ENCODE data around the gene GPR148. TPM values are rescaled to one million over a fixed set of nuclear protein-coding genes. Genes with fewer than 3 reads are reported as not detected.
A peak's percentile ranks its signal among the peaks of the same experiment; 100 is the strongest.

The GPR148 gene
- total and polyA plus RNA-seq, 2 experiments from 2014 or later = 0.16 TPM; not detected in 1

- Histone ChIP-seq H4K20me1 (replicated peaks; ENCODE audit: insufficient read depth) (no peaks in the 10 kb centered on the region; the same call in none of the 2 replicates), H3K9me2 (ENCODE audit: insufficient read depth) (no peaks in the 10 kb centered on the region), H3F3A (replicated peaks; ENCODE audit: low read depth) (no peaks in the 10 kb centered on the region), H2AFZ (peak overlapping the region; percentile 78; the same call in 1 of the 2 replicates), H3K4me3 (peak overlapping the region; percentile 74), H3K27me3 (ENCODE audit: insufficient read depth) (peaks cover 42% of the 10 kb centered on the region), H3K27ac (ENCODE audit: low read depth) (no peak overlapping the region), H3K4me2 (peak overlapping the region; percentile 91), H3K4me1 (ENCODE audit: insufficient read depth) (peaks cover 10% of the 10 kb centered on the region), H3K36me3 (ENCODE audit: insufficient read depth) (no peaks in the 10 kb centered on the region), H3K79me2 (replicated peaks; ENCODE audit: insufficient read depth) (no peaks in the 10 kb centered on the region)
- H3K36me3 Mint-ChIP-seq (ENCODE audit: low read depth) = no peaks in the 10 kb centered on the region; the same call in 2 of the 3 replicates
- no peak overlapping the region for H3K27ac Mint-ChIP-seq
- H3K27me3 Mint-ChIP-seq (ENCODE audit: insufficient read depth, low read depth, poor library complexity) = peaks cover 37% of the 10 kb centered on the region
- peak; percentile 18 for ATAC-seq
- H3K4me1 Mint-ChIP-seq = peaks cover 16% of the 10 kb centered on the region
- no peaks in the 10 kb centered on the region; the same call in 2 of the 3 replicates for H3K9me3 Mint-ChIP-seq
- no peak for TF ChIP-seq CTCF (conservative IDR thresholded peaks at IDR 0.05; ENCODE audit: low read depth in 2 of 2)
- no peak for TF ChIP-seq EZH2 (IDR thresholded peaks at IDR 0.05; ENCODE audit: low read depth, unreplicated experiment)
- no peak for TF ChIP-seq ETS1 (IDR thresholded peaks at IDR 0.05)
- no peak for TF ChIP-seq NANOG (IDR thresholded peaks at IDR 0.05; ENCODE audit: borderline replicate concordance)
- no peak for TF ChIP-seq CREB1 (CRISPR knock-in tag; IDR thresholded peaks at IDR 0.05; ENCODE audit: low read depth)
- no peak for TF ChIP-seq STAT1 (IDR thresholded peaks at IDR 0.05; ENCODE audit: unreplicated experiment)
- no peak for TF ChIP-seq EZH2phosphoT487 (IDR thresholded peaks at IDR 0.05; ENCODE audit: unreplicated experiment)
- TF ChIP-seq ZNF462 (CRISPR knock-in tag; IDR thresholded peaks at IDR 0.05) = no peak
- no peak for TF ChIP-seq JUNB (IDR thresholded peaks at IDR 0.05; ENCODE audit: unreplicated experiment)
- TF ChIP-seq POLR2AphosphoS5 (IDR thresholded peaks at IDR 0.05; ENCODE audit: low read depth) = no peak
- no peak for TF ChIP-seq ZNF114 (CRISPR knock-in tag; IDR thresholded peaks at IDR 0.05)
- TF ChIP-seq REST (IDR thresholded peaks at IDR 0.05; ENCODE audit: unreplicated experiment) = no peak
- TF ChIP-seq ZNF331 (CRISPR knock-in tag; IDR thresholded peaks at IDR 0.05; ENCODE audit: low read depth) = no peak
- H3K4me3 Mint-ChIP-seq = peak overlapping the region; percentile 77
- DNase-seq (ENCODE audit: low spot score) = no peak
Observed at GRCh38 chr2:130756874-130757668, 28.2 kb downstream of the GPR148 start.

Measured in GM23338 (cell line).